ENCODE measurements around the gene TTC9B. TPM values are rescaled to one million over a fixed set of nuclear protein-coding genes. Genes with fewer than 3 reads are reported as not detected.

TTC9B gene
- total and polyA plus RNA-seq, 2 of the 8 experiments (the other 6 are each of a cell fraction or from before 2014, with no cell fraction given): 0.26 TPM; not detected in 1

GRCh38 chr19:40177286-40178070 lies 40.7 kb downstream of the TTC9B start (continued):
- TF ChIP-seq CHD7 (IDR thresholded peaks at IDR 0.05; ENCODE audit: insufficient replicate concordance, low read length) (no peak), RBBP5 (IDR thresholded peaks at IDR 0.05; ENCODE audit: borderline replicate concordance, low read depth, low read length) (no peak), TEAD4 (IDR thresholded peaks at IDR 0.05; ENCODE audit: low read depth, low read length) (no peak), CHD2 (IDR thresholded peaks at IDR 0.05; ENCODE audit: low read length) (no peak), SIX5 (IDR thresholded peaks at IDR 0.05; ENCODE audit: low read depth, low read length) (no peak), FOSL1 (IDR thresholded peaks at IDR 0.05; ENCODE audit: insufficient read depth, low read depth, low read length) (no peak), GTF2F1 (IDR thresholded peaks at IDR 0.05; ENCODE audit: borderline replicate concordance, low read depth, low read length) (no peak), YY1 (IDR thresholded peaks at IDR 0.05; ENCODE audit: low read depth, low read length) (no peak), ATF2 (IDR thresholded peaks at IDR 0.05; ENCODE audit: low read length) (no peak)

All from H1 (cell line).